H9 (cell line): Measurements from ENCODE around the gene TCF4. TPM values are rescaled to one million over a fixed set of nuclear protein-coding genes. Genes with fewer than 3 reads are reported as not detected.

ENCODE experiments used
- DNase-seq: peaks from one replicate; pipeline ENCODE4 v3.0.0-alpha.2; 2017
- H2AFZ ChIP-seq: one replicate; pipeline ENCODE4 v1.6.1; 2013; ENCODE audit warnings: mild to moderate bottlenecking, low read length, control low read depth, moderate library complexity
- H2AK5ac ChIP-seq: 2 replicates; pipeline ENCODE4 v1.6.1; 2013; ENCODE audit warnings: low read length, control low read depth, mixed read lengths; ENCODE audit not compliant: insufficient read length
- H2BK120ac ChIP-seq: one replicate; pipeline ENCODE4 v1.6.1; 2013; ENCODE audit warnings: low read depth, mild to moderate bottlenecking, low read length, control low read depth, inconsistent platforms; ENCODE audit not compliant: poor library complexity, severe bottlenecking
- H2BK12ac ChIP-seq: 2 replicates; pipeline ENCODE4 v1.6.1; 2013; ENCODE audit warnings: low read length, control low read depth, mixed read lengths, low read depth; ENCODE audit not compliant: insufficient read length
- H2BK15ac ChIP-seq: 2 replicates; pipeline ENCODE4 v1.6.1; 2013; ENCODE audit warnings: low read depth, low read length, control low read depth
- H2BK20ac ChIP-seq: one replicate; pipeline ENCODE4 v1.6.1; 2013; ENCODE audit warnings: low read depth, mild to moderate bottlenecking, low read length, control low read depth, inconsistent platforms; ENCODE audit not compliant: poor library complexity, severe bottlenecking
- H2BK5ac ChIP-seq: 2 replicates; pipeline ENCODE4 v1.6.1; 2013; ENCODE audit warnings: low read length, control low read depth, mixed read lengths; ENCODE audit not compliant: insufficient read length
- H3K14ac ChIP-seq: 2 replicates; pipeline ENCODE4 v1.6.1; 2013; ENCODE audit warnings: low read length, control low read depth; ENCODE audit not compliant: insufficient read depth
- H3K18ac ChIP-seq: 2 replicates; pipeline ENCODE4 v1.6.1; 2013; ENCODE audit warnings: low read depth, mild to moderate bottlenecking, mixed read lengths, low read length, control low read depth; ENCODE audit not compliant: insufficient read length
- H3K23ac ChIP-seq: 2 replicates; pipeline ENCODE4 v1.6.1; 2013; ENCODE audit warnings: low read length, control low read depth, mixed read lengths, low read depth; ENCODE audit not compliant: insufficient read length
- H3K23me2 ChIP-seq: 2 replicates; pipeline ENCODE4 v1.6.1; 2013; ENCODE audit warnings: low read depth, mild to moderate bottlenecking, mixed read lengths, low read length, control low read depth; ENCODE audit not compliant: insufficient read length, poor library complexity, severe bottlenecking
- H3K27ac ChIP-seq: 2 replicates; pipeline ENCODE4 v1.5.1; 2013; ENCODE audit warnings: low read length, control low read depth, mixed read lengths, low read depth; ENCODE audit not compliant: insufficient read length
- H3K27me3 ChIP-seq: 2 replicates; pipeline ENCODE4 v1.6.1; 2013; ENCODE audit warnings: low read length, control low read depth, inconsistent platforms; ENCODE audit not compliant: insufficient read depth
- H3K4ac ChIP-seq: 2 replicates; pipeline ENCODE4 v1.6.1; 2013; ENCODE audit warnings: low read depth, mild to moderate bottlenecking, control low read depth, inconsistent platforms, low read length, moderate library complexity
- H3K4me1 ChIP-seq: 2 replicates; pipeline ENCODE4 v1.6.1; 2013; ENCODE audit warnings: low read length, control low read depth, inconsistent platforms; ENCODE audit not compliant: insufficient read depth
- H3K4me2 ChIP-seq: 2 replicates; pipeline ENCODE4 v1.6.1; 2013; ENCODE audit warnings: low read length, control low read depth, mixed read lengths; ENCODE audit not compliant: insufficient read length, insufficient read depth
- H3K56ac ChIP-seq: 2 replicates; pipeline ENCODE4 v1.6.1; 2013; ENCODE audit warnings: low read depth, mild to moderate bottlenecking, mixed read lengths, low read length, control low read depth; ENCODE audit not compliant: insufficient read length
- H3K79me1 ChIP-seq: 2 replicates; pipeline ENCODE4 v1.6.1; 2013; ENCODE audit warnings: low read depth, mild to moderate bottlenecking, moderate library complexity, low read length, control low read depth, inconsistent platforms; ENCODE audit not compliant: insufficient read depth, poor library complexity, severe bottlenecking
- H3K79me2 ChIP-seq: 2 replicates; pipeline ENCODE4 v1.6.1; 2013; ENCODE audit warnings: low read length, control low read depth, inconsistent platforms; ENCODE audit not compliant: insufficient read depth
- H3K9ac ChIP-seq: 2 replicates; pipeline ENCODE4 v1.6.1; 2013; ENCODE audit warnings: low read length, control low read depth, mixed read lengths; ENCODE audit not compliant: insufficient read length; ENCODE audit errors: extremely low read depth
- H3K9me3 ChIP-seq: one replicate; pipeline ENCODE4 v1.6.1; 2013; ENCODE audit warnings: low read depth, low read length, inconsistent platforms; ENCODE audit not compliant: control insufficient read depth
- H3T11ph ChIP-seq: one replicate; pipeline ENCODE4 v1.6.1; 2013; ENCODE audit warnings: mild to moderate bottlenecking, low read length, control low read depth, inconsistent platforms
- H4K20me1 ChIP-seq: one replicate; pipeline ENCODE4 v1.6.1; 2013; ENCODE audit not compliant: control insufficient read depth, insufficient read length, insufficient read depth
- H4K5ac ChIP-seq: 2 replicates; pipeline ENCODE4 v1.6.1; 2013; ENCODE audit warnings: low read depth, mild to moderate bottlenecking, mixed read lengths, low read length, control low read depth; ENCODE audit not compliant: insufficient read length
- H4K8ac ChIP-seq: replicated peaks from 2 replicates; pipeline ENCODE4 v1.6.1; 2013; ENCODE audit warnings: low read length, control low read depth, mixed read lengths, low read depth; ENCODE audit not compliant: insufficient read length
- H4K91ac ChIP-seq: 2 replicates; pipeline ENCODE4 v1.6.1; 2013; ENCODE audit warnings: low read depth, mild to moderate bottlenecking, moderate library complexity, mixed read lengths, low read length, control low read depth; ENCODE audit not compliant: insufficient read length
- H3K27ac Mint-ChIP-seq, 3 experiments: 2 replicates in 2 of 3; 3 replicates in 1 of 3; pipeline ENCODE4 v1.8.0; 2020 to 2021; ENCODE audit warnings: mixed read lengths in 3 of 3, mild to moderate bottlenecking in 1 of 3, moderate library complexity in 1 of 3
- H3K27me3 Mint-ChIP-seq: 2 replicates; pipeline ENCODE4 v1.8.0; 2021; ENCODE audit warnings: low read depth, mild to moderate bottlenecking, moderate library complexity, mixed read lengths
- H3K36me3 Mint-ChIP-seq, 3 experiments: 2 replicates in 2 of 3; 3 replicates in 1 of 3; pipeline ENCODE4 v1.8.0; 2020 to 2021; ENCODE audit warnings: low read depth in 3 of 3, mixed read lengths in 3 of 3; ENCODE audit not compliant: insufficient read depth in 1 of 3
- H3K4me1 Mint-ChIP-seq, 2 experiments: 2 replicates each; pipeline ENCODE4 v1.8.0; 2020; ENCODE audit warnings: mixed read lengths in 2 of 2
- H3K4me3 Mint-ChIP-seq, 2 experiments: 2 replicates in 1 of 2; 3 replicates in 1 of 2; pipeline ENCODE4 v1.8.0; 2020 to 2021; ENCODE audit warnings: mild to moderate bottlenecking in 2 of 2, mixed read lengths in 2 of 2, moderate library complexity in 1 of 2
- H3K9me3 Mint-ChIP-seq, 2 experiments: 2 replicates in 1 of 2; 3 replicates in 1 of 2; pipeline ENCODE4 v1.8.0; 2020; ENCODE audit warnings: mild to moderate bottlenecking in 2 of 2, mixed read lengths in 2 of 2, moderate library complexity in 1 of 2
- WGBS: extraction: QIAGEN DNeasy Blood & Tissue Kit; methylation state at CpG from one replicate; pipeline ENCODE4 v1.1.7; 2013; ENCODE audit warnings: missing lambda C conversion rate, low lambda C conversion rate, mixed read lengths; ENCODE audit not compliant: insufficient read length; ENCODE audit errors: extremely low coverage; 5-methylcytosine and 5-hydroxymethylcytosine counted together
- total RNA-seq: library from RNA; stranded (reverse); gene quantifications from 2 replicates; pipeline ENCODE4 v1.2.1, GENCODE V29; 2021
- TF ChIP-seq, protein P1 (sequence below): fragments of 200-600 bp; sonication (generic); conservative IDR thresholded peaks from 3 replicates; pipeline ENCODE4 v1.8.0; 2021; ENCODE audit warnings: antibody characterized with exemption, mild to moderate bottlenecking

Gene TCF4
- total RNA-seq, 1 experiment from 2014 or later, result 99.4 TPM

DNA sequence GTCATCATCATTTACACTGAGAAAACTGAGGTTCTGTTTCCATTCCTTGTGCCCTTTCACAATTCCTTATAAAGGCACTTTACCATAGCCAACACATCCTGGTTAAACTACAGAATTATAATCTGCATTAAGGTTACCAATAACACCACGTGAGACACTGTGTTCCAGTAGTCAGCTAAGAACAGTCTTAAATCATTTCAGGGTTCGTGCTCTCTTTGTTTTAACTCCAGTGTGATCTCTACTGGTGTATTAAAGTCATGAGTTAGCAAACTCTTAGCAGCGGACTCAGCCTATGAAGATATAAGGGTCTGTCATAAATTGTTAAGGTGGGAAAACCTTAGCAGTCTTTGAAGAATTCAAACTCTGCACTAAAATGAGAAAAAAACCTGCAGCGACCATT lies 53.0 kb downstream of the TCF4 start:
- Histone ChIP-seq H2AFZ (no peak overlapping the region), H3K4me2 (no peak overlapping the region), H4K5ac (no peak overlapping the region), H4K8ac (no peak overlapping the region), H2AK5ac (no peak overlapping the region), H3K4me1 (no peaks in the 10 kb centered on the region; the same call in 1 of the 2 replicates), H2BK15ac (no peak overlapping the region), H2BK5ac (no peak overlapping the region), H3K56ac (no peak overlapping the region), H3K27me3 (no peaks in the 10 kb centered on the region), H4K91ac (no peak overlapping the region), H3K14ac (no peak overlapping the region), H3K23ac (no peak overlapping the region), H3K4ac (no peak overlapping the region), H3T11ph (no peak overlapping the region), H2BK120ac (no peak overlapping the region), H3K9me3 (no peaks in the 10 kb centered on the region), H3K79me2 (peaks cover 6% of the 10 kb centered on the region; the same call in 1 of the 2 replicates), H3K79me1 (peaks cover 17% of the 10 kb centered on the region), H3K9ac (no peak overlapping the region), H3K27ac (no peak overlapping the region), H3K23me2 (no peaks in the 10 kb centered on the region), H4K20me1 (no peaks in the 10 kb centered on the region), H2BK12ac (no peak overlapping the region), H3K18ac (no peak overlapping the region), H2BK20ac (no peak overlapping the region)
- WGBS, result no CpG with 5 or more reads among the region's 4 CpGs
- H3K36me3 Mint-ChIP-seq, result peaks cover 0 to 5% (median 2%) of the 10 kb centered on the region in 3 experiments; a peak in 2 of 7 replicates
- H3K27me3 Mint-ChIP-seq, result no peaks in the 10 kb centered on the region
- peak overlapping the region in 1 of 3 experiments; percentile 51; a peak in 1 of 7 replicates for H3K27ac Mint-ChIP-seq
- no peak for DNase-seq
- no peak overlapping the region for H3K4me3 Mint-ChIP-seq
- TF ChIP-seq, protein P1, sequence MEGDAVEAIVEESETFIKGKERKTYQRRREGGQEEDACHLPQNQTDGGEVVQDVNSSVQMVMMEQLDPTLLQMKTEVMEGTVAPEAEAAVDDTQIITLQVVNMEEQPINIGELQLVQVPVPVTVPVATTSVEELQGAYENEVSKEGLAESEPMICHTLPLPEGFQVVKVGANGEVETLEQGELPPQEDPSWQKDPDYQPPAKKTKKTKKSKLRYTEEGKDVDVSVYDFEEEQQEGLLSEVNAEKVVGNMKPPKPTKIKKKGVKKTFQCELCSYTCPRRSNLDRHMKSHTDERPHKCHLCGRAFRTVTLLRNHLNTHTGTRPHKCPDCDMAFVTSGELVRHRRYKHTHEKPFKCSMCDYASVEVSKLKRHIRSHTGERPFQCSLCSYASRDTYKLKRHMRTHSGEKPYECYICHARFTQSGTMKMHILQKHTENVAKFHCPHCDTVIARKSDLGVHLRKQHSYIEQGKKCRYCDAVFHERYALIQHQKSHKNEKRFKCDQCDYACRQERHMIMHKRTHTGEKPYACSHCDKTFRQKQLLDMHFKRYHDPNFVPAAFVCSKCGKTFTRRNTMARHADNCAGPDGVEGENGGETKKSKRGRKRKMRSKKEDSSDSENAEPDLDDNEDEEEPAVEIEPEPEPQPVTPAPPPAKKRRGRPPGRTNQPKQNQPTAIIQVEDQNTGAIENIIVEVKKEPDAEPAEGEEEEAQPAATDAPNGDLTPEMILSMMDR, result no peak
- H3K4me1 Mint-ChIP-seq, result peaks cover 35 to 38% of the 10 kb centered on the region in 2 experiments
- no peaks in the 10 kb centered on the region for H3K9me3 Mint-ChIP-seq
